Chondrocyte (in vitro differentiated cells): ENCODE data around the gene TP53. TPM values are rescaled to one million over a fixed set of nuclear protein-coding genes. Genes with fewer than 3 reads are reported as not detected.

ENCODE experiments used
- DNase-seq: peaks from one replicate; pipeline ENCODE4 v3.0.0; 2021; ENCODE audit warnings: mixed read lengths, low spot score
- H3K27ac Mint-ChIP-seq: one replicate; pipeline ENCODE4 v1.8.0; 2021; ENCODE audit warnings: mild to moderate bottlenecking, moderate library complexity, mixed read lengths; ENCODE audit not compliant: unreplicated experiment
- H3K27me3 Mint-ChIP-seq: 2 replicates; pipeline ENCODE4 v1.8.0; 2021; ENCODE audit warnings: low read depth, mixed read lengths
- H3K36me3 Mint-ChIP-seq: 2 replicates; pipeline ENCODE4 v1.8.0; 2021; ENCODE audit warnings: low read depth, mixed read lengths
- H3K4me1 Mint-ChIP-seq: 2 replicates; pipeline ENCODE4 v1.8.0; 2021; ENCODE audit warnings: low read depth, mild to moderate bottlenecking, mixed read lengths
- H3K4me3 Mint-ChIP-seq: one replicate; pipeline ENCODE4 v1.8.0; 2021; ENCODE audit warnings: mild to moderate bottlenecking, moderate library complexity, mixed read lengths; ENCODE audit not compliant: unreplicated experiment
- H3K9me3 Mint-ChIP-seq: 2 replicates; pipeline ENCODE4 v1.8.0; 2021; ENCODE audit warnings: low read depth, mixed read lengths
- CTCF ChIP-seq: fragments of 200-600 bp; sonication (generic); IDR thresholded peaks from 2 replicates; pipeline ENCODE4 v1.5.0; 2021; ENCODE audit warnings: antibody characterized with exemption, mild to moderate bottlenecking, moderate library complexity
- total RNA-seq: library from RNA; stranded (reverse); gene quantifications from 3 replicates; pipeline ENCODE4 v1.2.1, GENCODE V29; 2021

Gene TP53
- total RNA-seq, 1 donor from 2014 or later, result 74.5 TPM

DNA sequence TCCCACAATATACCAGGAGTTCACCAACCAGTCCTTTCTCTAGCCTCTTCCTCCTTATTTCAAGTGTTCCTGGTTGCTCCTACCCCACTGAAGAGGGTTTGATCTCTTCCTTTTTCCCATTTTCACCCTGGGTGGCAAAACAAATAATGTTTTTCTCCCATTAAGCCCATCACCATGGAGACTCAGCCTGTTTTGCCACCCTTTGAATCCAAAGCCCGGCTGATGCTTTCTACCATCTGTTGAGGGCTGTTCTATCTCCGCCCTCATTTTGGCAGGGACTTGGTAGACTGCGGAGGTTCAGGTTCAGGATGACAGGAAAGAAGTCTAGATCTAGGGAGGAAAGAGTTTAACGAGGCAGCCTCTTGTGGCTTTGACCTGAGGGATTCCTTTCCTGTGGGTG, 32.8 kb upstream of the TP53 start:
- no peak overlapping the region for H3K4me3 Mint-ChIP-seq
- no peak for DNase-seq
- peaks cover 34% of the 10 kb centered on the region for H3K27me3 Mint-ChIP-seq
- H3K36me3 Mint-ChIP-seq, result no peaks in the 10 kb centered on the region
- TF ChIP-seq CTCF, result no peak
- no peaks in the 10 kb centered on the region for H3K9me3 Mint-ChIP-seq
- H3K27ac Mint-ChIP-seq, result no peak overlapping the region
- peaks cover 12% of the 10 kb centered on the region for H3K4me1 Mint-ChIP-seq

DNA sequence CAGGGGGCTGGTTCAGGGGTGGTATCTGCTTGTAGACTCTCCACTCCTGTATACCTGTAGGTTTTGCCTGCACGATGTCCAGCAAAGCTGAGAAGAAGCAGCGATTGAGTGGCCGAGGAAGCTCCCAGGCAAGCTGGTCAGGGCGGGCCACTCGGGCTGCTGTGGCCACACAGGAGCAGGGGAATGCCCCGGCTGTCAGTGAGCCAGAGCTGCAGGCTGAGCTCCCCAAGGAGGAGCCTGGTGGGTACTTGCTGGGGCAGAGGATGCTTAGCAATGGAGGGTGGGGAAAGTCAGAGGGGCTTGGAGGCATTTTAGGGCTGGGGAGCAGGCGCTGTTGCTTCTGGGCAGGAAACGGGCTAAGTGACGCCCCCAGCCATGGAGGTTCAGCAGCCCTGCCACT, 32.4 kb upstream of the TP53 start:
- no peak for TF ChIP-seq CTCF
- DNase-seq, result no peak
- Mint-ChIP-seq H3K27me3 (peaks cover 34% of the 10 kb centered on the region), H3K9me3 (no peaks in the 10 kb centered on the region), H3K4me1 (peaks cover 12% of the 10 kb centered on the region), H3K36me3 (no peaks in the 10 kb centered on the region), H3K27ac (no peak overlapping the region), H3K4me3 (no peak overlapping the region)

DNA sequence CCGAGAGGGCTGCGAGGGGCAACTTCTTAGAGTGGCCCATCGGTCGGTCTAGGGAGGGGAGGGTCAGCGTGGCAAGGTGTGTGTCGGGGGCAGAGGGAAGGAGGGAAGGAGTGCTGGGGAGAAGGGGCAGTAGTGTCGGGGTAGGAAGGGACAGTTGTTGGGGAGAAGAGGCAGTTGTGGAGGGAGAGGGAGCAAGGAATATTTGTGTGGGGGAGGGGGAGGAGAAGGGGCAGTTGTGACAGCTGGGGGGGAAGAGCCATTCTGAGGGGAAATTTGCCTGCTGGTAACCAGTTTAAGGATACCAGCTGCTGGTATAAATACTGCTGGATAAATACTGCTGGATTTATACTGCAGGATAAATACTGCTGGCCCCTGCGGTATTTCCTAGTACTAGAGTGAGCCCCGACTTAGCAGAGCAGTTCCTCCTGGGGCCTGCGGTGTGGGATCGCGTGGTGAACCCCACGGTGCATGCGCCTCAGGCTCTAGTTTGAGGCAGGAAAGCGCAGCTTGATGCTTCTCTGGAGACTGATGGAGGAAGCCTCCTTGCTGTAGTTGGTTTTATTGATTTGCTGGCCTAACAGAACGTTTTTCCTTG, 30.6 kb upstream of the TP53 start:
- no peak for DNase-seq
- no peak overlapping the region for H3K27ac Mint-ChIP-seq
- no peaks in the 10 kb centered on the region for H3K36me3 Mint-ChIP-seq

GRCh38 chr17:7716901-7717755, 29.8 kb upstream of the TP53 start, which contains the start of gene DNAH2:
Gene DNAH2 (plus strand): TSS chr17:7717744. CDS start chr17:7719735, 1,991 bp downstream.
- Mint-ChIP-seq H3K27ac (peak within 1 kb of the TSS; percentile 68), H3K4me3 (peak within 1 kb of the TSS; percentile 87), H3K9me3 (no peaks in the 10 kb centered on the region), H3K4me1 (peaks cover 12% of the 10 kb centered on the region), H3K36me3 (no peaks in the 10 kb centered on the region), H3K27me3 (peaks cover 32% of the 10 kb centered on the region)
- DNase-seq, result no peak
- TF ChIP-seq CTCF, result peak; percentile 78

More for the DNA sequence above, 30.6 kb upstream of the TP53 start:
- H3K4me3 Mint-ChIP-seq, result peak overlapping the region; percentile 87
- H3K9me3 Mint-ChIP-seq, result no peaks in the 10 kb centered on the region
- peaks cover 34% of the 10 kb centered on the region for H3K27me3 Mint-ChIP-seq
- no peak for TF ChIP-seq CTCF
- H3K4me1 Mint-ChIP-seq, result peaks cover 12% of the 10 kb centered on the region
